HEK293 (cell line): ENCODE results near the gene TPRA1.

Source experiments
- CTCF ChIA-PET: fragments of 350-600 bp; formaldehyde crosslinking; extraction: SDS; loops from one replicate; lab custom pipeline; 2021; ENCODE audit warnings: antibody characterized with exemption; lab: Yijun Ruan, JAX
- POLR2A ChIA-PET: fragments of 300-600 bp; formaldehyde crosslinking; extraction: SDS; loops from one replicate; lab custom pipeline; 2020; ENCODE audit warnings: antibody characterized with exemption, inconsistent platforms; lab: Yijun Ruan, JAX
- H3K27ac ChIP-seq: fragments of 200-500 bp; sonication (Bioruptor generic); 2 replicates; pipeline ENCODE4 v1.5.1; 2014; ENCODE audit warnings: low read depth, low read length, control low read depth, inconsistent platforms; ENCODE audit errors: extremely low read depth
- H3K36me3 ChIP-seq, 2 experiments: fragments of 200-500 bp in 1 of 2; sonication (Bioruptor generic) in 1 of 2; 1 replicate in 1 of 2; 2 replicates in 1 of 2; pipeline ENCODE4 v1.5.1; 2014 to 2017; ENCODE audit warnings: inconsistent platforms in 2 of 2, low read length in 2 of 2; ENCODE audit not compliant: control insufficient read depth in 2 of 2, insufficient read depth in 1 of 2
- H3K4me1 ChIP-seq: fragments of 200-500 bp; sonication (Bioruptor generic); 2 replicates; pipeline ENCODE4 v1.5.1; 2014; ENCODE audit warnings: mild to moderate bottlenecking, low read length, inconsistent platforms; ENCODE audit not compliant: control insufficient read depth, insufficient read depth
- H3K4me3 ChIP-seq: 2 replicates; pipeline ENCODE4 v1.5.1; 2011; ENCODE audit warnings: low read depth, mild to moderate bottlenecking, control low read depth, low read length, moderate library complexity
- H3K9me3 ChIP-seq: fragments of 200-500 bp; sonication (Bioruptor generic); 2 replicates; pipeline ENCODE4 v1.5.1; 2014; ENCODE audit warnings: low read depth, low read length, inconsistent platforms; ENCODE audit not compliant: control insufficient read depth, insufficient read depth
- BCL11B ChIP-seq: fragments of 450-650 bp; formaldehyde crosslinking; IDR thresholded peaks from 2 replicates; pipeline ENCODE4 v1.5.1; 2016; ENCODE audit warnings: low read depth, missing biosample characterization, missing genetic modification characterization
- CTCF ChIP-seq: fragments of 450-650 bp; formaldehyde crosslinking; IDR thresholded peaks from 2 replicates; pipeline ENCODE4 v1.5.1; 2016; ENCODE audit warnings: missing biosample characterization, missing genetic modification characterization
- GFI1B ChIP-seq: fragments of 450-650 bp; formaldehyde crosslinking; IDR thresholded peaks from 2 replicates; pipeline ENCODE4 v1.5.1; 2016; ENCODE audit warnings: missing biosample characterization, missing genetic modification characterization
- GLIS1 ChIP-seq: fragments of 450-650 bp; formaldehyde crosslinking; IDR thresholded peaks from 2 replicates; pipeline ENCODE4 v1.5.1; 2016; ENCODE audit warnings: missing biosample characterization, missing genetic modification characterization
- KLF10 ChIP-seq: fragments of 450-650 bp; IDR thresholded peaks from 2 replicates; pipeline ENCODE4 v1.5.1; 2018; ENCODE audit warnings: missing biosample characterization, mild to moderate bottlenecking, missing genetic modification characterization
- KLF16 ChIP-seq: fragments of 450-650 bp; formaldehyde crosslinking; IDR thresholded peaks from 2 replicates; pipeline ENCODE4 v1.5.1; 2017; ENCODE audit warnings: missing biosample characterization, missing genetic modification characterization
- KLF17 ChIP-seq: fragments of 450-650 bp; formaldehyde crosslinking; IDR thresholded peaks from 2 replicates; pipeline ENCODE4 v1.5.1; 2016; ENCODE audit warnings: missing biosample characterization, missing genetic modification characterization
- OVOL3 ChIP-seq: fragments of 450-650 bp; formaldehyde crosslinking; IDR thresholded peaks from 2 replicates; pipeline ENCODE4 v1.5.1; 2016; ENCODE audit warnings: missing biosample characterization, missing genetic modification characterization
- PRDM1 ChIP-seq: fragments of 450-650 bp; formaldehyde crosslinking; IDR thresholded peaks from 2 replicates; pipeline ENCODE4; 2016; ENCODE audit warnings: missing biosample characterization, missing genetic modification characterization
- REST ChIP-seq: fragments of 450-650 bp; formaldehyde crosslinking; IDR thresholded peaks from 2 replicates; pipeline ENCODE4 v1.5.1; 2016; ENCODE audit warnings: missing biosample characterization, missing genetic modification characterization
- SCRT2 ChIP-seq: fragments of 450-650 bp; formaldehyde crosslinking; IDR thresholded peaks from 2 replicates; pipeline ENCODE4 v1.5.1; 2016; ENCODE audit warnings: missing biosample characterization, missing genetic modification characterization
- TCF7L2 ChIP-seq: IDR thresholded peaks from 2 replicates; pipeline ENCODE4 v1.6.1; 2011; ENCODE audit warnings: low read depth, mild to moderate bottlenecking, inconsistent platforms, low read length, moderate library complexity, borderline replicate concordance
- ZBTB1 ChIP-seq: fragments of 450-650 bp; formaldehyde crosslinking; IDR thresholded peaks from 2 replicates; pipeline ENCODE4 v1.5.1; 2016; ENCODE audit warnings: missing biosample characterization, missing genetic modification characterization
- ZBTB20 ChIP-seq: fragments of 450-650 bp; formaldehyde crosslinking; IDR thresholded peaks from 2 replicates; pipeline ENCODE4 v1.5.1; 2016; ENCODE audit warnings: missing biosample characterization, missing genetic modification characterization
- ZBTB21 ChIP-seq: fragments of 450-650 bp; formaldehyde crosslinking; IDR thresholded peaks from 2 replicates; pipeline ENCODE4 v1.5.1; 2017; ENCODE audit warnings: missing biosample characterization, missing genetic modification characterization
- ZNF121 ChIP-seq: fragments of 450-650 bp; formaldehyde crosslinking; IDR thresholded peaks from 2 replicates; pipeline ENCODE4 v1.5.1; 2016; ENCODE audit warnings: missing biosample characterization, missing genetic modification characterization
- ZNF132 ChIP-seq: fragments of 450-650 bp; formaldehyde crosslinking; IDR thresholded peaks from 2 replicates; pipeline ENCODE4 v1.5.1; 2017; ENCODE audit warnings: missing biosample characterization, missing genetic modification characterization, borderline replicate concordance
- ZNF138 ChIP-seq: fragments of 450-650 bp; formaldehyde crosslinking; IDR thresholded peaks from 2 replicates; pipeline ENCODE4 v1.5.1; 2016; ENCODE audit warnings: missing biosample characterization, missing genetic modification characterization, borderline replicate concordance
- ZNF146 ChIP-seq: fragments of 450-650 bp; formaldehyde crosslinking; IDR thresholded peaks from 2 replicates; pipeline ENCODE4 v1.5.1; 2016; ENCODE audit warnings: missing biosample characterization, missing genetic modification characterization
- ZNF2 ChIP-seq: fragments of 450-650 bp; formaldehyde crosslinking; IDR thresholded peaks from 2 replicates; pipeline ENCODE4 v1.5.1; 2016; ENCODE audit warnings: missing biosample characterization, missing genetic modification characterization
- ZNF211 ChIP-seq: fragments of 450-650 bp; formaldehyde crosslinking; IDR thresholded peaks from 2 replicates; pipeline ENCODE4 v1.5.1; 2016; ENCODE audit warnings: low read depth, missing biosample characterization, missing genetic modification characterization
- ZNF23 ChIP-seq: fragments of 450-650 bp; formaldehyde crosslinking; IDR thresholded peaks from 2 replicates; pipeline ENCODE4 v1.5.1; 2016; ENCODE audit warnings: missing biosample characterization, missing genetic modification characterization, borderline replicate concordance
- ZNF404 ChIP-seq: fragments of 450-650 bp; formaldehyde crosslinking; IDR thresholded peaks from 2 replicates; pipeline ENCODE4 v1.5.1; 2017; ENCODE audit warnings: missing biosample characterization, missing genetic modification characterization
- ZNF473 ChIP-seq: fragments of 450-650 bp; formaldehyde crosslinking; IDR thresholded peaks from 2 replicates; pipeline ENCODE4 v1.5.1; 2017; ENCODE audit warnings: missing biosample characterization, missing genetic modification characterization
- ZNF510 ChIP-seq: fragments of 450-650 bp; formaldehyde crosslinking; IDR thresholded peaks from 2 replicates; pipeline ENCODE4 v1.5.1; 2018; ENCODE audit warnings: mild to moderate bottlenecking, missing genetic modification characterization, missing biosample characterization; ENCODE audit not compliant: insufficient replicate concordance
- ZNF521 ChIP-seq: fragments of 450-650 bp; formaldehyde crosslinking; IDR thresholded peaks from 2 replicates; pipeline ENCODE4 v1.5.1; 2017; ENCODE audit warnings: missing biosample characterization, mild to moderate bottlenecking, missing genetic modification characterization
- ZSCAN5A ChIP-seq: fragments of 450-650 bp; formaldehyde crosslinking; IDR thresholded peaks from 2 replicates; pipeline ENCODE4 v1.5.1; 2016; ENCODE audit warnings: missing biosample characterization, missing genetic modification characterization

The TPRA1 gene

GRCh38 chr3:127572186-127572585 lies 18.3 kb downstream of the TPRA1 start:
- Histone ChIP-seq H3K36me3 (peaks cover 0 to 59% of the 10 kb centered on the region in 2 experiments; a peak in 1 of 3 replicates), H3K4me3 (no peak overlapping the region), H3K9me3 (no peaks in the 10 kb centered on the region), H3K27ac (no peak overlapping the region), H3K4me1 (no peaks in the 10 kb centered on the region)
- TF ChIP-seq BCL11B (tag by site-specific recombination) (no peak), ZNF146 (tag by site-specific recombination) (no peak), GFI1B (tag by site-specific recombination) (no peak), ZNF211 (no peak), ZNF473 (tag by site-specific recombination) (no peak), TCF7L2 (no peak), ZNF121 (tag by site-specific recombination) (no peak), SCRT2 (no peak), GLIS1 (no peak), ZNF23 (tag by site-specific recombination) (no peak)
- POLR2A ChIA-PET = no interaction called here
- CTCF ChIA-PET = interaction anchor here (0.8 kb wide), 1 partner anchor 13 kb away, joined by 3 read pairs; no protein-coding TSS in a partner anchor

- no peaks in the 10 kb centered on the region for H3K9me3 ChIP-seq
- CTCF ChIA-PET = no interaction called here
- TF ChIP-seq ZBTB21 (tag by site-specific recombination) = no peak
- H3K4me3 ChIP-seq = no peak overlapping the region
- H3K4me1 ChIP-seq = no peaks in the 10 kb centered on the region
- no peak overlapping the region for H3K27ac ChIP-seq
- POLR2A ChIA-PET = no interaction called here
- peaks cover 0 to 49% of the 10 kb centered on the region in 2 experiments; a peak in 1 of 3 replicates for H3K36me3 ChIP-seq
These were observed 20.0 kb downstream of the TPRA1 start for GRCh38 chr3:127570520-127570919.

GRCh38 chr3:127569160-127569559 lies 21.4 kb downstream of the TPRA1 start:
- TF ChIP-seq ZNF404 (tag by site-specific recombination) (no peak), CTCF (no peak), KLF16 (tag by site-specific recombination) (no peak), GLIS1 (no peak), KLF17 (tag by site-specific recombination) (no peak), ZNF138 (no peak), ZNF23 (tag by site-specific recombination) (no peak), ZNF521 (no peak), KLF10 (tag by site-specific recombination) (no peak), ZNF2 (tag by site-specific recombination) (no peak), REST (tag by site-specific recombination) (no peak), ZNF132 (tag by site-specific recombination) (no peak), PRDM1 (no peak), OVOL3 (no peak), ZBTB1 (no peak), ZSCAN5A (tag by site-specific recombination) (no peak), ZBTB20 (no peak), ZNF510 (tag by site-specific recombination) (no peak)
- Histone ChIP-seq H3K36me3 (peaks cover 0 to 41% of the 10 kb centered on the region in 2 experiments; a peak in 1 of 3 replicates), H3K4me1 (no peaks in the 10 kb centered on the region), H3K4me3 (no peak overlapping the region), H3K9me3 (no peaks in the 10 kb centered on the region), H3K27ac (no peak overlapping the region)
- ChIA-PET CTCF (no interaction called here), POLR2A (no interaction called here)
